ENCODE measurements around the gene TOR4A.

DNA sequence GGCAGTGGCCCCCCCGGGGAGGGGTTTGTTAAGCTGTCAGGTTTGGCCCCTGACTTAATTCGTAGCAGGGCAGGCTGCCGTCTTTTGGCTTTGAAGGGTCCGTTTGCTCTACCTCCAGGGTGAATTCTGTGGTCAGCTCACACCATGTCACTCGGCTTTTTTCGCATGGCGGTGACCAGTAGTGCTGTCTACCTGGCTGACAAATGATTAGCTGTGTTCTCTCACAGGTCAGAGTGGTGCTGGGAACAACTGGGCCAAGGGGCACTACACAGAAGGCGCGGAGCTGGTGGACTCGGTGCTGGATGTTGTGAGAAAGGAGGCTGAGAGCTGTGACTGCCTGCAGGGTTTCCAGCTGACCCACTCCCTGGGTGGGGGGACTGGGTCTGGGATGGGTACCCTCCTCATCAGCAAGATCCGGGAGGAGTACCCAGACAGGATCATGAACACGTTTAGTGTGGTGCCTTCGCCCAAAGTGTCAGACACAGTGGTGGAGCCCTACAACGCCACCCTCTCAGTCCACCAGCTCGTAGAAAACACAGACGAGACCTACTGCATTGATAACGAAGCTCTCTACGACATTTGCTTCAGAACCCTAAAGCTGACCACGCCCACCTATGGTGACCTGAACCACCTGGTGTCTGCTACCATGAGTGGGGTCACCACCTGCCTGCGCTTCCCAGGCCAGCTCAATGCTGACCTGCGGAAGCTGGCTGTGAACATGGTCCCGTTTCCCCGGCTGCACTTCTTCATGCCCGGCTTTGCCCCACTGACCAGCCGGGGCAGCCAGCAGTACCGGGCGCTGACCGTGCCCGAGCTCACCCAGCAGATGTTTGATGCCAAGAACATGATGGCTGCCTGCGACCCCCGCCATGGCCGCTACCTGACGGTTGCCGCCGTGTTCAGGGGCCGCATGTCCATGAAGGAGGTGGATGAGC is 35.0 kb upstream of the TOR4A start:
- TF ChIP-seq, protein P1, sequence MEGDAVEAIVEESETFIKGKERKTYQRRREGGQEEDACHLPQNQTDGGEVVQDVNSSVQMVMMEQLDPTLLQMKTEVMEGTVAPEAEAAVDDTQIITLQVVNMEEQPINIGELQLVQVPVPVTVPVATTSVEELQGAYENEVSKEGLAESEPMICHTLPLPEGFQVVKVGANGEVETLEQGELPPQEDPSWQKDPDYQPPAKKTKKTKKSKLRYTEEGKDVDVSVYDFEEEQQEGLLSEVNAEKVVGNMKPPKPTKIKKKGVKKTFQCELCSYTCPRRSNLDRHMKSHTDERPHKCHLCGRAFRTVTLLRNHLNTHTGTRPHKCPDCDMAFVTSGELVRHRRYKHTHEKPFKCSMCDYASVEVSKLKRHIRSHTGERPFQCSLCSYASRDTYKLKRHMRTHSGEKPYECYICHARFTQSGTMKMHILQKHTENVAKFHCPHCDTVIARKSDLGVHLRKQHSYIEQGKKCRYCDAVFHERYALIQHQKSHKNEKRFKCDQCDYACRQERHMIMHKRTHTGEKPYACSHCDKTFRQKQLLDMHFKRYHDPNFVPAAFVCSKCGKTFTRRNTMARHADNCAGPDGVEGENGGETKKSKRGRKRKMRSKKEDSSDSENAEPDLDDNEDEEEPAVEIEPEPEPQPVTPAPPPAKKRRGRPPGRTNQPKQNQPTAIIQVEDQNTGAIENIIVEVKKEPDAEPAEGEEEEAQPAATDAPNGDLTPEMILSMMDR (IDR thresholded peaks at IDR 0.05) = no peak
- TF ChIP-seq, protein P2, sequence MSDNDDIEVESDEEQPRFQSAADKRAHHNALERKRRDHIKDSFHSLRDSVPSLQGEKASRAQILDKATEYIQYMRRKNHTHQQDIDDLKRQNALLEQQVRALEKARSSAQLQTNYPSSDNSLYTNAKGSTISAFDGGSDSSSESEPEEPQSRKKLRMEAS (IDR thresholded peaks at IDR 0.05) = no peak; the same call in 1 of the 2 replicates
- TF ChIP-seq CEBPB (IDR thresholded peaks at IDR 0.05) (no peak), MAFK (IDR thresholded peaks at IDR 0.05; ENCODE audit: partially characterized antibody) (no peak), RCOR1 (IDR thresholded peaks at IDR 0.05; ENCODE audit: low read depth, low read length) (no peak), ZFP36 (IDR thresholded peaks at IDR 0.05; ENCODE audit: borderline replicate concordance, partially characterized antibody) (no peak)
- TF ChIP-seq, protein P3, sequence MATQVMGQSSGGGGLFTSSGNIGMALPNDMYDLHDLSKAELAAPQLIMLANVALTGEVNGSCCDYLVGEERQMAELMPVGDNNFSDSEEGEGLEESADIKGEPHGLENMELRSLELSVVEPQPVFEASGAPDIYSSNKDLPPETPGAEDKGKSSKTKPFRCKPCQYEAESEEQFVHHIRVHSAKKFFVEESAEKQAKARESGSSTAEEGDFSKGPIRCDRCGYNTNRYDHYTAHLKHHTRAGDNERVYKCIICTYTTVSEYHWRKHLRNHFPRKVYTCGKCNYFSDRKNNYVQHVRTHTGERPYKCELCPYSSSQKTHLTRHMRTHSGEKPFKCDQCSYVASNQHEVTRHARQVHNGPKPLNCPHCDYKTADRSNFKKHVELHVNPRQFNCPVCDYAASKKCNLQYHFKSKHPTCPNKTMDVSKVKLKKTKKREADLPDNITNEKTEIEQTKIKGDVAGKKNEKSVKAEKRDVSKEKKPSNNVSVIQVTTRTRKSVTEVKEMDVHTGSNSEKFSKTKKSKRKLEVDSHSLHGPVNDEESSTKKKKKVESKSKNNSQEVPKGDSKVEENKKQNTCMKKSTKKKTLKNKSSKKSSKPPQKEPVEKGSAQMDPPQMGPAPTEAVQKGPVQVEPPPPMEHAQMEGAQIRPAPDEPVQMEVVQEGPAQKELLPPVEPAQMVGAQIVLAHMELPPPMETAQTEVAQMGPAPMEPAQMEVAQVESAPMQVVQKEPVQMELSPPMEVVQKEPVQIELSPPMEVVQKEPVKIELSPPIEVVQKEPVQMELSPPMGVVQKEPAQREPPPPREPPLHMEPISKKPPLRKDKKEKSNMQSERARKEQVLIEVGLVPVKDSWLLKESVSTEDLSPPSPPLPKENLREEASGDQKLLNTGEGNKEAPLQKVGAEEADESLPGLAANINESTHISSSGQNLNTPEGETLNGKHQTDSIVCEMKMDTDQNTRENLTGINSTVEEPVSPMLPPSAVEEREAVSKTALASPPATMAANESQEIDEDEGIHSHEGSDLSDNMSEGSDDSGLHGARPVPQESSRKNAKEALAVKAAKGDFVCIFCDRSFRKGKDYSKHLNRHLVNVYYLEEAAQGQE (IDR thresholded peaks at IDR 0.05) = no peak
